Subcutaneous adipose tissue (tissue), 4 donors: ENCODE results near the gene CSNK1G1. TPM values are rescaled to one million over a fixed set of nuclear protein-coding genes. Genes with fewer than 3 reads are reported as not detected.

ENCODE experiments used
- total RNA-seq, 4 donors: library from RNA; depleted of rRNA; stranded (reverse); fragments of >200 nt; gene quantifications; one replicate each; pipeline ENCODE4 v1.1.0, GENCODE V29; 2016
- TF ChIP-seq, protein P1 (sequence below): fragments of 450-650 bp; IDR thresholded peaks from one replicate; pipeline ENCODE4 v1.5.1; 2016; ENCODE audit warnings: low read depth, mild to moderate bottlenecking, control low read depth, antibody characterized with exemption, moderate library complexity

CSNK1G1 gene
- 10 to 100 TPM; 13.0 to 26.7 (median 16.2) TPM for total RNA-seq

DNA sequence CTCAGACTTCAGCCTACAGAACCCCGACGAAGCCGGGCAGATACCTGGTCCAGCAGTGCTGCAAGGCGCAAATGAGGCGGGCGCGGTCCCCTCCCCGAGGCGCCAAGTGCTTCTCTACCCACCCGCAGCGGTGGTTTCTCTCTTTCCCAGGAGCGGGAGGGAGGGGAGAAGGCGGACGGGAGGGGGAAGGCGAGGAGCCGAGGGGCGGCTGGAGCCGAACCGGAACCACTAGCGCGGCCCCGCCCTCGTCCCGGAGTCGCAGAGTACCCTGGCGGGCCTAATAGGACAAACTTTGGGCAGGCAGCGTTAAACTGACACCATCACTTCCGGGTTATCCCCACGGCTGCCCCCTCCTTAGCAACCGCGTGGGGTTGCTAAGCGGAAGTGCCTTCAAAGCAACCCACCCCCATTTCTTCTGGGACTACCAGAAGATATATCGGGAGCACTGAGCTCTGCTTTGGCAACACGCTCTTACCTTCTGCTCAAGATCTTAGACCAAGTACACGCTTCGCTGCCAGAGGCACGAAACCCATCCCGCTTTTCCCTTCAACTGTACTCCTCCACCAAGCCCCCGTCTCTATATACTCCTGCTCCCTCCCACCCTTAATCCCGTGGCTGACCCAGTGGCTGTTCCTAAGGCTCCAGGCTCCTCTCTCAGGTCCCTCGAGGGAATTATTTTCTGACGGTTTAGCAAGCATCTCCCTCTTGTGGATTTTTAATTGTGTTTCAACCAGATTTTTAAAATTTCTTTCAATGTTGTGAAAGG is at the start of gene CSNK1G1:
Gene CSNK1G1 (minus strand): TSS at position 230 of the 766 bp plus-strand sequence. CDS start 55,674 bp downstream, outside the sequence.
- TF ChIP-seq, protein P1, sequence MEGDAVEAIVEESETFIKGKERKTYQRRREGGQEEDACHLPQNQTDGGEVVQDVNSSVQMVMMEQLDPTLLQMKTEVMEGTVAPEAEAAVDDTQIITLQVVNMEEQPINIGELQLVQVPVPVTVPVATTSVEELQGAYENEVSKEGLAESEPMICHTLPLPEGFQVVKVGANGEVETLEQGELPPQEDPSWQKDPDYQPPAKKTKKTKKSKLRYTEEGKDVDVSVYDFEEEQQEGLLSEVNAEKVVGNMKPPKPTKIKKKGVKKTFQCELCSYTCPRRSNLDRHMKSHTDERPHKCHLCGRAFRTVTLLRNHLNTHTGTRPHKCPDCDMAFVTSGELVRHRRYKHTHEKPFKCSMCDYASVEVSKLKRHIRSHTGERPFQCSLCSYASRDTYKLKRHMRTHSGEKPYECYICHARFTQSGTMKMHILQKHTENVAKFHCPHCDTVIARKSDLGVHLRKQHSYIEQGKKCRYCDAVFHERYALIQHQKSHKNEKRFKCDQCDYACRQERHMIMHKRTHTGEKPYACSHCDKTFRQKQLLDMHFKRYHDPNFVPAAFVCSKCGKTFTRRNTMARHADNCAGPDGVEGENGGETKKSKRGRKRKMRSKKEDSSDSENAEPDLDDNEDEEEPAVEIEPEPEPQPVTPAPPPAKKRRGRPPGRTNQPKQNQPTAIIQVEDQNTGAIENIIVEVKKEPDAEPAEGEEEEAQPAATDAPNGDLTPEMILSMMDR = no peak

DNA sequence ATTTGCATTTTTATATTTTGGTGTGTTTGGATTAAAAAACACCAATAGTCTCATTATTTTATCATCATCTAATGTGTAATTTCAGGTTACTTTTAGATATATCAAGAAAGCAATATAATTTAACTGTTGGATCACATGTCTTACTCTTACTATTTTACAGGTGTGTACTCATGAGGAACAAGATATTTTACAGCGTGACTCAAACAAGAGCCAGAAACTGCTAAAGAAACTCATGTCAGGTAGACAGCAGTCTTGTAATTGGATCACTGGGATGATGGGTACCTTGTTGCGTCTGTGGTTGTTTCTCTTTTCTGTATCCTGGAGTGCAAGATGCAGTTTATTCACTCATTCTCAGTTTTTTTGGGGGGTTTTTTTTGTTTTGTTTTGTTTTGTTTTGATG is 44.6 kb upstream of the CSNK1G1 start:
- TF ChIP-seq, protein P1 = no peak

DNA sequence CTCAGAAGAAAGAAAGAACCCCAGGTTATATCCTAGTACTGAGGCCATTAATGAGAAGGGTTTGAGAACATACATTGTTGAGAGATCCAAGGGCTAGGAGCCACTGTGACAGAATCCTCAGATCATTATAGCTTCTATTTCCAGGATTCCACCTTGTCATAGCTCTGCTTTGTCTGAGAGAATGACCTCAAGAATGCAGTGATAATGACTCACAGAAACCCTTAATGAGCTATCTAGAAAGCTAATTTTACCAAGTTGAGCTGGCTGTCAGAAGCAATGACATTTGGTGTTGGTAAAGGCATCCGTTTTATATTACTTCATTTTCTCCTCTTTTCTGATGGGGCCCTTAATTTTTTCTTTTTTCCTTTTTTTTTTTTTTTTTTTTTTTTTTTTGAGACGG is 42.6 kb upstream of the CSNK1G1 start:
- TF ChIP-seq, protein P1 = no peak

DNA sequence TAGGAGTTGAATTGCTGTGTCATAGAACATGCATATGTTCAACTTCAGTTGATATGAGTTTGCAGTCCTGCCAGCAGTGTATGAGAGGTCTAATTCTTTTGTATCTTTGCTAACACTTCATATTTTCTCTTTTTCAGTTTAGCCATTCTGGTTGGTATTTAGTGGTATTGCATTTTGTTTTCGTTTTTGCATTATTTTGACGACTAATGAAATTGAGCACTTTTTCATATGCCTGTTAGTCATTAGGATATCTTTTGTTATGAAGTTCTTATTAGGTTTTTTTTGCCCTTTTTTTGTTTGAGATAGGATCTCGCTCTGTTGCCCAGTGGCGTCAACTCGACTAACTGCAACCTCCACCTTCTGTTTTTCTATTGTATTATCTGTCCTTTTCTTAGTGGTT is 40.8 kb upstream of the CSNK1G1 start:
- TF ChIP-seq, protein P1 = no peak

DNA sequence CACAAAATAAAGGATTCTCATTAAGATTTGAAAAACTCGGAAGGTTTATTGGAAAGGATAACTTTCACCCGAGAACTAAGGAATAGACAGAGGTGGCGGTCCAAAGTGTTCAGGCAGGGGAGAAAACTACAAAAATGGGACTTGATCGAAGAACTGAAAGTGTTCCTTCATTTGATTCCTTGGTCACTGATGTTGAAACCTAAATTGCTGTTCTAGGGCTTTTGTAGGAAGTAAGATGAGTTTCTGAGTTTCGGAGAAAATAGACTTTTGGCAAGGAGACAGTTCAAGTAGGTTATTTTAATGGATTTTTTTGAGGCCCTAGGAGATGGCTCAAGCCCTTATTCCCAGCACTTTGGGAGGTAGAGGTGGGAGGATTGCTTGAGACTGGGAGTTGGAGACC is 33.1 kb upstream of the CSNK1G1 start:
- TF ChIP-seq, protein P1 = no peak

DNA sequence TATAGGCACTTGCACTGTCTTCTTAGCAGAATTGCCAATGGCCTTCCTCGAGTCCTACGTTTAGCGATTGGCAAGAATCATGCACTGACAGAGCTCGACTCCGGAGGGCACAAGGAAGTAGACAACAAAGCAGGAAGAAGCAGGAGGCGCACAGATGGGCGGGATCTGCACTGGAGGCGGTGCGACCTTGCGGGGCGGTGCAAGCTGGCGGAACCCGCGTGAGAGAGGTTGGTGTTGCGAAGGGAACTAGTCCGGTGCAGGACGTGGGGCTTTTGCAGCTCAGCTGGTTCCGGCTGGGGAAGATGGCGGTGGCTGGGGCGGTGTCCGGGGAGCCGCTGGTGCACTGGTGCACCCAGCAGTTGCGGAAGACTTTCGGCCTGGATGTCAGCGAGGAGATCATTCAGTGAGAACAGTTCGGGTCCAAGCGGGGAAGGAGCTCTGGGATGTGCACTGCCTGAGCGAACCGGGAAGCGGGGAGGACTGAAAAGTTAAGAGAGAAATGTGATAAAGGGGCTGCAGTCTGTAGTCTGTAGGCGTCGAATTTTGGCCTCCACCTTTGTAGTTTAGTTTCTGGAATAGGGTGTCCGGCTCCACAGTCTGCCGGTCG is 31.7 kb upstream of the CSNK1G1 start, which contains the start of gene TRIP4:
Gene TRIP4 (plus strand): TSS at position 275 of the 607 bp plus-strand sequence. CDS start 28 bp downstream, at position 303.
- TF ChIP-seq, protein P1 = no peak

DNA sequence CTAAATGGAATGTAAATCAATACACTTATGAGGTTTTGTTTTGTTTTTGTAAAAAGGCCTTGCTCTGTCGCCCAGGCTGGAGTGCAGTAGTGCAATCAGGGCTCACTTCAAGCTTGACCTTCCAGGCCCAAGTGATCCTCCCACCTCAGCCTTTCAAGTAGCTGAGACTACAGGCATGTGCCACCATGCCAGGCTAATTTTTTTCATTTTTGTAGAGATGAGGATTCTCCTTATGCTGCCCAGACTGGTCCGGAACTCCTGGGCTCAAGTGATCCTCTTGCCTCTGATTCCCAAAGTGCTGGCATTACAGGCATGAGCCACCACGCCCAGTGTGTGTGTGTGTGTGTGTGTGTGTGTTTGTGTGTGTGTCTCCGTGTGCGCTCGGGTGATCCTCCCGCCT is 30.3 kb upstream of the CSNK1G1 start:
- TF ChIP-seq, protein P1 = no peak
